Tibial nerve (tissue), 3 donors: Measurements from ENCODE around the gene ACOXL.

ENCODE experiments used
- CTCF ChIP-seq, 5 experiments: fragments of 200-600 bp in 3 of 5; fragments of 450-650 bp in 2 of 5; sonication (generic) in 3 of 5; IDR thresholded peaks; one replicate each; pipeline ENCODE4 v1.5.1; 2016 to 2019; ENCODE audit warnings: antibody characterized with exemption in 5 of 5, mild to moderate bottlenecking in 3 of 5, moderate library complexity in 2 of 5
- POLR2A ChIP-seq, 2 donors: fragments of 450-650 bp; IDR thresholded peaks; one replicate each; pipeline ENCODE4 v1.6.1; 2017; ENCODE audit warnings: antibody characterized with exemption in 2 of 2, mild to moderate bottlenecking in 2 of 2, moderate library complexity in 2 of 2

- no peak for TF ChIP-seq CTCF (IDR thresholded peaks at IDR 0.05)
- no peak for TF ChIP-seq POLR2A (IDR thresholded peaks at IDR 0.05)
These were observed 11.8 kb upstream of the ACOXL start for GRCh38 chr2:110720547-110720946.
